HFFc6 (cell line): ENCODE data around the gene ABI1. TPM values are rescaled to one million over a fixed set of nuclear protein-coding genes. Genes with fewer than 3 reads are reported as not detected.

Source experiments
- DNase-seq: peaks from one replicate; pipeline ENCODE4 v3.0.0-alpha.2; 2018
- H3K27ac Mint-ChIP-seq: 2 replicates; pipeline ENCODE4 v1.8.0; 2020; ENCODE audit warnings: mild to moderate bottlenecking, mixed read lengths
- H3K27me3 Mint-ChIP-seq: 2 replicates; pipeline ENCODE4 v1.8.0; 2021; ENCODE audit warnings: mild to moderate bottlenecking, moderate library complexity, mixed read lengths; ENCODE audit not compliant: insufficient read depth
- H3K36me3 Mint-ChIP-seq: 2 replicates; pipeline ENCODE4 v1.8.0; 2021; ENCODE audit warnings: low read depth, mixed read lengths
- H3K4me1 Mint-ChIP-seq: 2 replicates; pipeline ENCODE4 v1.8.0; 2020; ENCODE audit warnings: low read depth, mixed read lengths
- H3K4me3 Mint-ChIP-seq: 2 replicates; pipeline ENCODE4 v1.8.0; 2020; ENCODE audit warnings: mild to moderate bottlenecking, moderate library complexity, mixed read lengths
- H3K9me3 Mint-ChIP-seq: 2 replicates; pipeline ENCODE4 v1.8.0; 2020; ENCODE audit warnings: mild to moderate bottlenecking, mixed read lengths
- total RNA-seq, 6 experiments: library from RNA; stranded (reverse); fragmentation: NEBNext Ultra II Directional; extraction: Animal tissue kit (Norgen Biotek cat#: 25700); gene quantifications; 2 replicates in 1 of 6; 3 replicates in 5 of 6; pipeline ENCODE4 v1.2.3, GENCODE V29; 2021
- TF ChIP-seq, protein P1 (sequence below): fragments of 200-600 bp; sonication (generic); IDR thresholded peaks from 2 replicates; pipeline ENCODE4 v1.5.0; 2021; ENCODE audit warnings: antibody characterized with exemption, mild to moderate bottlenecking

Gene ABI1
- total RNA-seq, 6 experiments from 2014 or later = 48.0 to 56.5 (median 53.3) TPM

GRCh38 chr10:26805567-26806245 lies 55.1 kb downstream of the ABI1 start:
- no peak overlapping the region for H3K27ac Mint-ChIP-seq
- H3K4me3 Mint-ChIP-seq = no peak overlapping the region
- TF ChIP-seq, protein P1, sequence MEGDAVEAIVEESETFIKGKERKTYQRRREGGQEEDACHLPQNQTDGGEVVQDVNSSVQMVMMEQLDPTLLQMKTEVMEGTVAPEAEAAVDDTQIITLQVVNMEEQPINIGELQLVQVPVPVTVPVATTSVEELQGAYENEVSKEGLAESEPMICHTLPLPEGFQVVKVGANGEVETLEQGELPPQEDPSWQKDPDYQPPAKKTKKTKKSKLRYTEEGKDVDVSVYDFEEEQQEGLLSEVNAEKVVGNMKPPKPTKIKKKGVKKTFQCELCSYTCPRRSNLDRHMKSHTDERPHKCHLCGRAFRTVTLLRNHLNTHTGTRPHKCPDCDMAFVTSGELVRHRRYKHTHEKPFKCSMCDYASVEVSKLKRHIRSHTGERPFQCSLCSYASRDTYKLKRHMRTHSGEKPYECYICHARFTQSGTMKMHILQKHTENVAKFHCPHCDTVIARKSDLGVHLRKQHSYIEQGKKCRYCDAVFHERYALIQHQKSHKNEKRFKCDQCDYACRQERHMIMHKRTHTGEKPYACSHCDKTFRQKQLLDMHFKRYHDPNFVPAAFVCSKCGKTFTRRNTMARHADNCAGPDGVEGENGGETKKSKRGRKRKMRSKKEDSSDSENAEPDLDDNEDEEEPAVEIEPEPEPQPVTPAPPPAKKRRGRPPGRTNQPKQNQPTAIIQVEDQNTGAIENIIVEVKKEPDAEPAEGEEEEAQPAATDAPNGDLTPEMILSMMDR = no peak
- H3K4me1 Mint-ChIP-seq = peaks cover 39% of the 10 kb centered on the region
- H3K9me3 Mint-ChIP-seq = no peaks in the 10 kb centered on the region
- H3K27me3 Mint-ChIP-seq = no peaks in the 10 kb centered on the region
- DNase-seq = peak; percentile 37
- H3K36me3 Mint-ChIP-seq = no peaks in the 10 kb centered on the region

DNA sequence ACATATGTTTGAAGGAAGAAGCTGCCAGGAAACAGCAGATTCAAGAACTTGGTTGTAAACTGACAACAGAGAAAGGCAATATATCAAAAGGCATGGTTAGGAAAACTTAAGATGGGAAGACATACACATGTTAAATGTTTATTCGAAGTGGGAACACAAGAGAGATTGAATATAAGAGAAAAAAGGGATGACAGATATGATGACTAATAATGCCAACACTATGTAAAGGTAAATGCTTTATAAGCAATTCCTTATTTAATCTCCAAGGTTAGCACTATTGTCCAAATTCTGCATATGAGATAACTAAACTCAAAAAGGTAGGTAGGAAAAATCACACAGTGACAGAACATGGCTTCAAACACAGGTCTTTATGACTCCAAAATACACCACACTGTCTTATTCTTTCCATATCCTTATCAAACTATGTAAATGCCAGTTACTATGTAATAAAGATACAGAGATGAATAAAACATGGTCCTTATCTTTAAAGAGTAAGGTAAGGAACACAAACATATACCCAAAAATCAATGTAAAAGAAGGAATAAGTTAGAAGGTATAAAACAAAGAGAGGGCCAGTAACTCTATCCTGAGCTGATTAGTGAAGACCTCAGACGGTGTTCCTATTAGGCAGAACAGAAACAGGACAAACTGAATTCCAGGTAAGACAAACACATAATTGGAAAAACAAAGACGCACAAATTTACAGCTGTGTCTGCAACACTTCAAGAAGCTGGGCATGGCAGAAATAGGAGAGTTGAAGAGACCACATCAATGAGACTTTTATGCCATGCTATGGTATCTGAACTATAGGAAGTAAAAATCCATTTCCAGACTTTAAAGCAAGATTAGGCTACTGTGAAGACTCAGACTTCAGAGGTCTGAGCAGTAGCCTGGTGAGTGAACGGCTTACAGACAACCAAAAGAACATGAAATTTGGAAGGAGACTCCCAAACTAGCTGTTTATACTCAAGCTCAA lies 56.1 kb downstream of the ABI1 start:
- DNase-seq = no peak
- Mint-ChIP-seq H3K36me3 (no peaks in the 10 kb centered on the region), H3K27me3 (no peaks in the 10 kb centered on the region), H3K4me3 (no peak overlapping the region), H3K27ac (no peak overlapping the region), H3K4me1 (peaks cover 39% of the 10 kb centered on the region), H3K9me3 (no peaks in the 10 kb centered on the region)
- TF ChIP-seq, protein P1 = no peak

DNA sequence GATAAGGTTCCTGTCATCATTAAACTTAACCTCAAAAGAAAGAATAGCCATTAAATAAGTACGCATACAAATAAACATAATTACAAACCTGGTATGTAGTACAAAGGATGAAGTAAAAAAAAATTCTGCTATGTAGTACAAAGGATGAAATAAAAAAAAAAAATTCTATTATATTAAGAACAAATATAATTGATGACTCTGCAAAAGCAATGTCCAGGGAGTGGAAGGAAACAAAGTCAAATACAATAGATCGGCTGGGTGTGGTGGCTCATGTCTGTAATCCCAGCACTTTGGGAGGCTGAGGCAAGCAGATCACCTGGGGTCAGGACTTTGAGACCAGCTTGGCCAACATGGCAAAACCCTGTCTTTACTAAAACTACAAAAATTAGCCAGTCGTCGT lies 56.9 kb downstream of the ABI1 start:
- no peak for DNase-seq
- TF ChIP-seq, protein P1 = no peak
- H3K27ac Mint-ChIP-seq = no peak overlapping the region
- H3K27me3 Mint-ChIP-seq = no peaks in the 10 kb centered on the region
- H3K36me3 Mint-ChIP-seq = no peaks in the 10 kb centered on the region
- H3K4me3 Mint-ChIP-seq = no peak overlapping the region
- no peaks in the 10 kb centered on the region for H3K9me3 Mint-ChIP-seq
- peaks cover 39% of the 10 kb centered on the region for H3K4me1 Mint-ChIP-seq

GRCh38 chr10:26802527-26802926 lies 58.2 kb downstream of the ABI1 start:
- Mint-ChIP-seq H3K4me1 (peaks cover 39% of the 10 kb centered on the region), H3K9me3 (no peaks in the 10 kb centered on the region), H3K27ac (no peak overlapping the region), H3K36me3 (peaks cover 6% of the 10 kb centered on the region), H3K4me3 (no peak overlapping the region), H3K27me3 (no peaks in the 10 kb centered on the region)
- no peak for DNase-seq
- TF ChIP-seq, protein P1 = no peak

DNA sequence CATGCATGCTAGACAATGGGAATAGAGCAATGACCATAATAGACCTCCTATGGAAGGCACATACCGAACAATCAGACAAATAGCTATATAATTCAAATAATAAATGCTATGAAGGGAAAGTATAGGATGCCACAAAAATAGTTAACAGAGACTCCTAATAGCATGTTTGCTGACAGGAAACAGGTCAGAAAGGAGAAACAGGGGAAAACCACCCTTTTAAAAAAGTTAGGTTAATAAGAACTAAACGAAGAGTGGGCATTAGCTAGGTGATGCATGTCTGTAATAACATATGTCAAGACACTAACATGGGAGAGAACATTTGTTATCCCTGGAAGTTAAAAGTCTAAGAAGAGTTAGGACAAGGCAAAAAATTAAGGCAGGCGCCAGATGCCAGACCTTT lies 58.9 kb downstream of the ABI1 start:
- DNase-seq = no peak
- H3K9me3 Mint-ChIP-seq = no peaks in the 10 kb centered on the region
- H3K27ac Mint-ChIP-seq = no peak overlapping the region
- TF ChIP-seq, protein P1 = no peak
- H3K27me3 Mint-ChIP-seq = no peaks in the 10 kb centered on the region
- peaks cover 39% of the 10 kb centered on the region for H3K4me1 Mint-ChIP-seq
- no peak overlapping the region for H3K4me3 Mint-ChIP-seq
- H3K36me3 Mint-ChIP-seq = peaks cover 10% of the 10 kb centered on the region
